Measurements from ENCODE around the gene AKT2.

AKT2 gene

DNA sequence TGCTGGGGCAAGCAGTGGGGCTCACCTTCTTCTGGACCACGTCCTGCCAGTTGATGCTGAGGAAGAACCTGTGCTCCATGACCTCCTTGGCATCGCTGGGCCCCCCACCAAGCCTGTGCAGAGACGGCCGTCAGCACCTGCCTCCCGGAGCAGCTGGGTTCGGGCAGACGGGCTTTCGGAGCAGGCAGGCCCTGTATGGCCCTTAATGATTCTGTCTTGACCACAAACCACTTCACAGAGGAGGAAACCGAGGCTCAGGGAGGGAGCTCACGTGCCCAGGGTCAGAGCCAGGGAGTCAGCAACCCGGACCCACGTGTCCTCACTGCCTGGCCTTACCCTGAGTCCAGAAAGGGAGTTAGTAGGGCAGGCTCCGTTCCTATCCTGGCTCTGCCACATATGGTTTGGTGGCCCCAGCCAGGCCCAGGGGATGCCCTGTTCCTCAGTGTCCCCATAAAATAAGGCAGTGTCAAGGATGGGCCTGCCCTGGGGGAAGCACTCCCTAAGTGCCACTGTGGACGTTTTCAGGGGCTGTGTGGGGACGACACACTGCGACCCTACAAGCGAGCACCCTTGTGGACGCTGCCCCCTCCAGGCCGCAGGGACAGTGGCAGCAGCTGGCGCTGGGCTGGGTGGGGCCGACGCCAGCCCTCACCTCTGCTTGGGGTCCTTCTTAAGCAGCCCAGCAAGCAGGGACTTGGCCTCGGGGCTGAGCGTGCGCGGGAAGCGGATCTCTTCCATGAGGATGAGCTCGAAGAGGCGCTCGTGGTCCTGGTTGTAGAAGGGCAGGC, 49.7 kb downstream of the AKT2 start:
- H3K27ac ChIP-seq = no peak overlapping the region
- H3K4me1 ChIP-seq (ENCODE audit: control insufficient read depth in 1 of 2, insufficient read depth in 1 of 2, low read depth in 1 of 2, low read length in 1 of 2) = no peaks in the 10 kb centered on the region
- H3K4me3 ChIP-seq (ENCODE audit: low read depth in 1 of 2, low read length in 1 of 2) = no peak overlapping the region
- peaks cover 85% of the 10 kb centered on the region for H3K36me3 ChIP-seq
- no peaks in the 10 kb centered on the region for H3K27me3 ChIP-seq
- TF ChIP-seq, protein P1, sequence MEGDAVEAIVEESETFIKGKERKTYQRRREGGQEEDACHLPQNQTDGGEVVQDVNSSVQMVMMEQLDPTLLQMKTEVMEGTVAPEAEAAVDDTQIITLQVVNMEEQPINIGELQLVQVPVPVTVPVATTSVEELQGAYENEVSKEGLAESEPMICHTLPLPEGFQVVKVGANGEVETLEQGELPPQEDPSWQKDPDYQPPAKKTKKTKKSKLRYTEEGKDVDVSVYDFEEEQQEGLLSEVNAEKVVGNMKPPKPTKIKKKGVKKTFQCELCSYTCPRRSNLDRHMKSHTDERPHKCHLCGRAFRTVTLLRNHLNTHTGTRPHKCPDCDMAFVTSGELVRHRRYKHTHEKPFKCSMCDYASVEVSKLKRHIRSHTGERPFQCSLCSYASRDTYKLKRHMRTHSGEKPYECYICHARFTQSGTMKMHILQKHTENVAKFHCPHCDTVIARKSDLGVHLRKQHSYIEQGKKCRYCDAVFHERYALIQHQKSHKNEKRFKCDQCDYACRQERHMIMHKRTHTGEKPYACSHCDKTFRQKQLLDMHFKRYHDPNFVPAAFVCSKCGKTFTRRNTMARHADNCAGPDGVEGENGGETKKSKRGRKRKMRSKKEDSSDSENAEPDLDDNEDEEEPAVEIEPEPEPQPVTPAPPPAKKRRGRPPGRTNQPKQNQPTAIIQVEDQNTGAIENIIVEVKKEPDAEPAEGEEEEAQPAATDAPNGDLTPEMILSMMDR (IDR thresholded peaks at IDR 0.05) = no peak
- H3K9me3 ChIP-seq = no peaks in the 10 kb centered on the region

DNA sequence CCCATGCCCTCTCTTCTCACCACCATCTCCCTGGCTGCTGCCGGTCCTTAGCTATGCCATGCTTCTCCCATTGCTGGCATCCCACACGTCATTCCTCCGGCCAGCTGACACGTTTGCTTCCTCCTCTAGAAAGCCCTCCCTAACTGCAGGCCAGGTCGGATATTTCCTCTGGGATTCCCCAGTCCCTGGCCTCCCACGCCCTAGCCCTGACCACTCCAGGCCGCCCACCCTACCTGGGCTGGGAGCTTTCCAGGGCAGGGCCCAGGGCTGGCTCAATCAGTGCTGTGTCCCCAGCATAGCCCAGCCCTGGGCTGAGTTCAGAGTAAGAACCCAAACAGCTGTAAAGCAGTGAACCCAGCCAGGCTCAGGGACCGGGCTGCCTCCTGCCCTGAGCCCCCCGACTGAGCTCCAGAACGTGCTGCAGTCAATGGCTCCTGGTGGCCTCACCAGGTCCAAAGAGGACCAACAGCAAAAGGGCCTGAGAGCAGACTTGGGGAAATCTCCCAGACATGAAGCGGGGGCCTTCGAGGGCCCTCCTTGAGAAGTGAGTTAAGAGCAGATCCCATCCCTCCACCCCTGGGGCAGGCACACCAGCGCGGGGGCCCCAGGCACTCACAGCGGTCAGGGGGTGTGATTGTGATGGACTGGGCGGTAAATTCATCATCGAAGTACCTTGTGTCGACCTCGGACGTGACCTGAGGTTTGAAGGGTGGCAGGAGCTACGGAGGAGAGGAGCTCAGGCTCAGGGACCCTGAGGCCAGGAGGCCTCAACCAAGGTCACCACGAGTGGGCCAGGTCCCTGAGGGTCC, 50.5 kb downstream of the AKT2 start:
- peaks cover 77% of the 10 kb centered on the region for H3K36me3 ChIP-seq

DNA sequence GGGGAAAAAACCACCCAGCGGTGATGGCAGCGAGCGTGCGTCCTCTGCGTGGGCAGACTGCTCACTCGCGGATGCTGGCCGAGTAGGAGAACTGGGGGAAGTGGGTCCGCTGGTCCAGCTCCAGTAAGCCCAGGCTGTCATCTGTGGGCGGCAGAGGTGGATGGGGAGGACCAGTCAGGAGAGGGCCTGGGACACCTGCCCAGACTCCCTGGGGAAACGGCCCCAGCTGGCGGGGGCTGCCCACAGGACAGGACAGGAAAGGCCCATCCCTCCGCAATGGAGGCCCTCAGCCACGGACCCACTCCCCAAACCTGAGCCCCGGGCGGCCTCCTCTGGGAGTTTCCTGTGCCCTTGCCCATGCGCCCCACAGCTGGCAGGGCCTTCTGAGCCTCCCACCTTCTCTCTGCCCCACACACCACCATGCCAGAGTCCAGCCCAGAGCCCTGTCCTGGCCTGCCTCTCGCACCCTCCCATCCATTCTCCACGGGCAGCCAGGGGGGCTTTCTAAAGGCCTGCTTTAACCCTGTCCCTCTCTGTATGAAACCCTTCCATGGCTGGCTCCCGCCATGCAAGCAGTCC, 51.2 kb downstream of the AKT2 start:
- peaks cover 69% of the 10 kb centered on the region for H3K36me3 ChIP-seq
- H3K4me3 ChIP-seq (ENCODE audit: low read depth in 1 of 2, low read length in 1 of 2) = no peak overlapping the region
- TF ChIP-seq, protein P1 (IDR thresholded peaks at IDR 0.05) = no peak
- no peaks in the 10 kb centered on the region for H3K4me1 ChIP-seq (ENCODE audit: control insufficient read depth in 1 of 2, insufficient read depth in 1 of 2, low read depth in 1 of 2, low read length in 1 of 2)
- H3K27me3 ChIP-seq = peaks cover 15% of the 10 kb centered on the region
- no peaks in the 10 kb centered on the region for H3K9me3 ChIP-seq
- H3K27ac ChIP-seq = no peak overlapping the region

More for the DNA sequence above, 50.5 kb downstream of the AKT2 start:
- Histone ChIP-seq H3K4me1 (ENCODE audit: control insufficient read depth in 1 of 2, insufficient read depth in 1 of 2, low read depth in 1 of 2, low read length in 1 of 2) (no peaks in the 10 kb centered on the region), H3K4me3 (ENCODE audit: low read depth in 1 of 2, low read length in 1 of 2) (no peak overlapping the region), H3K27me3 (peaks cover 8% of the 10 kb centered on the region), H3K27ac (no peak overlapping the region), H3K9me3 (no peaks in the 10 kb centered on the region)
- TF ChIP-seq, protein P1 (IDR thresholded peaks at IDR 0.05) = no peak

DNA sequence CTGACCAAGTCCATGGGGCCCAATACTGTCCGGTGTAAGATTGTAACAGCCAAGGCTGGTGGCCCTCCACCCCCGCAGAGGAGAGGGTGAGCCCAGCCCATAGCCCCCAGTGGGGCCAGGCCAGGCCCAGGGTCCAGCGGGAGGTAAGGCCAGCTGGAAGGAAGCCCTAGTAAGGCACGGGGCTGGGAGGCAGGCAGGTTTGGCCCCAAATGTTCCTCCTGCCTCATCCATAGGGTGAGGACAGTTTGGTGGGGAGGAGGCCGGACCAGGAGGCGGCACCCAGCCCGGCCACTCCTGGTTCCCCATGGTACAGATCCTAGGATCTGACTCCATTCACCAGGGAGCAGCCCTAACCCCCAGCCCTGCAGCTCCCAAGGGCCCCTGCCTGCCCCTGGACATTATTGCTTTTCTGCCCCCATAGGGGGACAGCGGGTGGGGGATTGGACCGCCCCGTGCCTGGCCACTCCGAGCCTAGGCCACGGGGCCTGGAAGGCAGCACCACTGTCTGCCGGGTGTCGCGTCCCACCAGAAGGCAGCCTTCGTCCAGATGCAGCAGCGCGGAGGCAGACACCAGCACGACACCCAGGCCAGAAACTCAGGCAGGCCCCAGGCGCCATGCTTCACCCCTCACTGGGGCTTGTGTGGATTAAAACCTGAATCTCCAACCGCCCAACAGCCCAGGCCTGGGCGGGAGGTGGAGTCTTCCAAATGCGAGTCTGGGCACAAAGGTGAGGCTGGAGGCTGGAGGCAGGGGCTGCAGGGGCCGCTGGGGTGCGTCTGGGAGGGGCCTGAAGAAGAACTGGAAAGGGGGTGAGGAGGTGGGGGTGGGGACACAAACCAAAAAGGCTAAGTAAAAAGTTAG, 52.0 kb downstream of the AKT2 start:
- peaks cover 62% of the 10 kb centered on the region for H3K36me3 ChIP-seq
- H3K27ac ChIP-seq = no peak overlapping the region
- H3K9me3 ChIP-seq = no peaks in the 10 kb centered on the region
- peaks cover 22% of the 10 kb centered on the region for H3K27me3 ChIP-seq
- TF ChIP-seq, protein P1 (IDR thresholded peaks at IDR 0.05) = no peak
- H3K4me1 ChIP-seq (ENCODE audit: control insufficient read depth in 1 of 2, insufficient read depth in 1 of 2, low read depth in 1 of 2, low read length in 1 of 2) = no peaks in the 10 kb centered on the region
- no peak overlapping the region for H3K4me3 ChIP-seq (ENCODE audit: low read depth in 1 of 2, low read length in 1 of 2)

DNA sequence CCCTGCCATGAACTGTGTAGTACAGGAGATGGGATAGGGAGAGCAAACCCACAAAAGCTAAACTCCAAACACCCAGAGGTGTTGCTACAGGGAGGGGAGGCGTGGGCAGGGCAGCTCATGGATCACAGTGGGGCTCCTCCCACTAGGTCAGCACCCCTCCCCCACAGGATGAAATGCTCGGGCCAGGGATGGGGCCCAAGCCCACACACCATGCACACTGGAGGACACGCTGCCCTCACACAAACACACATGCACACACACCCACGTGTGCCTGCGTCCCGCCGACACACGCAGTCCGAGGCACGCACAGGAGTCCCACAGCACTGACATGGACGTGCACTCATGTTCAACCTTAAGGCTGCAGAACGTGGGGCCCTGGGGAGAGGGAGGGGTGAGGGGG, 52.7 kb downstream of the AKT2 start:
- TF ChIP-seq, protein P1 (IDR thresholded peaks at IDR 0.05) = no peak
- H3K36me3 ChIP-seq = peaks cover 55% of the 10 kb centered on the region
- no peak overlapping the region for H3K27ac ChIP-seq
- peaks cover 29% of the 10 kb centered on the region for H3K27me3 ChIP-seq
- no peaks in the 10 kb centered on the region for H3K4me1 ChIP-seq (ENCODE audit: control insufficient read depth in 1 of 2, insufficient read depth in 1 of 2, low read depth in 1 of 2, low read length in 1 of 2)
- no peaks in the 10 kb centered on the region for H3K9me3 ChIP-seq
- no peak overlapping the region for H3K4me3 ChIP-seq (ENCODE audit: low read depth in 1 of 2, low read length in 1 of 2)

All from neutrophil (primary cell).